ENCODE results near the gene SOX14.

DNA sequence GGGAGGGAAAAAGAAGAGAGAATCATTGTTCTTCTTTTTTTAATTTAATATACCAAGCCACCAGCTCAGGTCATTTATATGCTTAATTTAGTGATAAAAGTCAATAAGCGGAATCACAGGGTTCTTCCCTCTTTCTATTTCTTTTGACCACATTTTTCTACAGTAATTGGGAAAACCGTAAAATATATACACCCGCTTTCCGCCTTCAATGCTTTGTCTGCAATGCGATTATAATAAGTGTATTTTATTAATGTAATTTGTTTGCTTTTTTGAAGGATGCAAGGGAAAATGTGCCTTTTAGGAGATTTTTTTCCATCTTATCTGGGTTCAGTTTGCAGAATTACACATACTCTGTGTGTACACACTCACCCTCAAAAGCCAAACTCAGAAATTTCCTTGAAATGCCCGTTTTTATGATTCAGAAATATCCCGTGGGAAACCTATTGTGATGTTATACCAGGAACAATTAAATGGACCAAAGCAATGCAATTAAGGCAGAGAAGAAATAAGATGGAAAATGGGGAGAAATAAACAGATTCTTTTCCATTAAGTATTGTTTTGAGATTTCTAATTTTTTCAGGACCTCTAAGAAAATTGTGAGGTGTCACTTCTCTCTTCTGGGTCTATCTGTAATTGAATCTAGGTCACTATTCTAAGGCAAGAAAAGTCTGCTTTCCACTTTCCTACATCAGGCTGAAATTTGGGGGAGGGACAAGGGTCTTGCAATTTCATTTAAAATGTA lies 8.3 kb downstream of the SOX14 start:
- TF ChIP-seq, protein P1, sequence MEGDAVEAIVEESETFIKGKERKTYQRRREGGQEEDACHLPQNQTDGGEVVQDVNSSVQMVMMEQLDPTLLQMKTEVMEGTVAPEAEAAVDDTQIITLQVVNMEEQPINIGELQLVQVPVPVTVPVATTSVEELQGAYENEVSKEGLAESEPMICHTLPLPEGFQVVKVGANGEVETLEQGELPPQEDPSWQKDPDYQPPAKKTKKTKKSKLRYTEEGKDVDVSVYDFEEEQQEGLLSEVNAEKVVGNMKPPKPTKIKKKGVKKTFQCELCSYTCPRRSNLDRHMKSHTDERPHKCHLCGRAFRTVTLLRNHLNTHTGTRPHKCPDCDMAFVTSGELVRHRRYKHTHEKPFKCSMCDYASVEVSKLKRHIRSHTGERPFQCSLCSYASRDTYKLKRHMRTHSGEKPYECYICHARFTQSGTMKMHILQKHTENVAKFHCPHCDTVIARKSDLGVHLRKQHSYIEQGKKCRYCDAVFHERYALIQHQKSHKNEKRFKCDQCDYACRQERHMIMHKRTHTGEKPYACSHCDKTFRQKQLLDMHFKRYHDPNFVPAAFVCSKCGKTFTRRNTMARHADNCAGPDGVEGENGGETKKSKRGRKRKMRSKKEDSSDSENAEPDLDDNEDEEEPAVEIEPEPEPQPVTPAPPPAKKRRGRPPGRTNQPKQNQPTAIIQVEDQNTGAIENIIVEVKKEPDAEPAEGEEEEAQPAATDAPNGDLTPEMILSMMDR (IDR thresholded peaks at IDR 0.05; ENCODE audit: borderline replicate concordance, extremely low read depth, low read length, poor library complexity, severe bottlenecking), result no peak
- TF ChIP-seq EZH2 (IDR thresholded peaks at IDR 0.05; ENCODE audit: borderline replicate concordance, low read depth, low read length, severe bottlenecking), result no peak
